ENCODE measurements around the gene OBP2B. TPM values are rescaled to one million over a fixed set of nuclear protein-coding genes. Genes with fewer than 3 reads are reported as not detected.
"Not testable (repeated sequence)": the region's sequence is repeated elsewhere in the genome, so short reads cannot be mapped to it uniquely, and the experiment has no call there.

OBP2B gene
- total RNA-seq, 2 donors from 2014 or later: not detected

- H3K27me3 ChIP-seq: no peaks in the 10 kb centered on the region
- DNase-seq (ENCODE audit: low spot score): no peak
Measured at GRCh38 chr9:133171161-133171961, 37.7 kb downstream of the OBP2B start.

GRCh38 chr9:133170716-133171115 is 38.3 kb downstream of the OBP2B start:
- Histone ChIP-seq H3K9me3 (no peaks in the 10 kb centered on the region), H3K4me1 (no peaks in the 10 kb centered on the region), H3K27me3 (no peaks in the 10 kb centered on the region), H3K27ac (no peak overlapping the region), H3K4me3 (no peak overlapping the region), H3K36me3 (no peaks in the 10 kb centered on the region)
- TF ChIP-seq CTCF (IDR thresholded peaks at IDR 0.05): no peak
- DNase-seq (ENCODE audit: low spot score): no peak

More at GRCh38 chr9:133171161-133171961, 37.7 kb downstream of the OBP2B start:
- TF ChIP-seq CTCF (IDR thresholded peaks at IDR 0.05): no peak
- Histone ChIP-seq H3K27ac (no peak overlapping the region), H3K9me3 (no peaks in the 10 kb centered on the region), H3K4me1 (no peaks in the 10 kb centered on the region), H3K4me3 (no peak overlapping the region), H3K36me3 (no peaks in the 10 kb centered on the region)

- not testable (repeated sequence) for H3K9me3 ChIP-seq; H3K27me3 ChIP-seq; H3K4me3 ChIP-seq; H3K36me3 ChIP-seq; H3K27ac ChIP-seq; H3K4me1 ChIP-seq; DNase-seq (ENCODE audit: low spot score)
Measured at GRCh38 chr9:133169687-133170086, 39.4 kb downstream of the OBP2B start.

GRCh38 chr9:133169102-133169501 is 39.9 kb downstream of the OBP2B start:
- H3K27ac ChIP-seq: no peak overlapping the region
- H3K9me3 ChIP-seq: no peaks in the 10 kb centered on the region
- H3K36me3 ChIP-seq: no peaks in the 10 kb centered on the region
- H3K4me1 ChIP-seq: peaks cover 0 to 6% of the 10 kb centered on the region in 2 donors
- no peaks in the 10 kb centered on the region for H3K27me3 ChIP-seq
- DNase-seq (ENCODE audit: low spot score): no peak
- no peak for TF ChIP-seq CTCF (IDR thresholded peaks at IDR 0.05)
- no peak overlapping the region for H3K4me3 ChIP-seq

GRCh38 chr9:133168432-133168831 is 40.6 kb downstream of the OBP2B start:
- Histone ChIP-seq H3K4me1 (peaks cover 0 to 12% of the 10 kb centered on the region in 2 donors), H3K27ac (no peak overlapping the region), H3K9me3 (no peaks in the 10 kb centered on the region), H3K27me3 (no peaks in the 10 kb centered on the region), H3K4me3 (no peak overlapping the region), H3K36me3 (no peaks in the 10 kb centered on the region)
- no peak for DNase-seq (ENCODE audit: low spot score)
- TF ChIP-seq CTCF (IDR thresholded peaks at IDR 0.05): no peak

GRCh38 chr9:133167769-133168168 is 41.3 kb downstream of the OBP2B start:
- Histone ChIP-seq H3K27me3 (no peaks in the 10 kb centered on the region), H3K36me3 (no peaks in the 10 kb centered on the region), H3K4me1 (peaks cover 0 to 19% of the 10 kb centered on the region in 2 donors), H3K27ac (no peak overlapping the region), H3K4me3 (no peak overlapping the region), H3K9me3 (no peaks in the 10 kb centered on the region)
- DNase-seq (ENCODE audit: low spot score): no peak
- TF ChIP-seq CTCF (IDR thresholded peaks at IDR 0.05): no peak
